Measurements from ENCODE around the gene OSER1.
"Not testable (repeated sequence)": the region's sequence is repeated elsewhere in the genome, so short reads cannot be mapped to it uniquely, and the experiment has no call there.

GRCh38 chr20:44190197-44190852 lies 20.2 kb downstream of the OSER1 start:
- TF ChIP-seq CTCF (IDR thresholded peaks at IDR 0.05 in 4 of 5, conservative IDR thresholded peaks at IDR 0.05 in 1 of 5): peak in 4 of 5 experiments; percentile 84 to 90 (median 88)
- TF ChIP-seq POLR2A (IDR thresholded peaks at IDR 0.05): not testable (repeated sequence)

All from gastrocnemius medialis (tissue), 4 donors.